Measurements from ENCODE around the gene LMNTD1. TPM values are rescaled to one million over a fixed set of nuclear protein-coding genes. Genes with fewer than 3 reads are reported as not detected.
"Not testable (repeated sequence)": the region's sequence is repeated elsewhere in the genome, so short reads cannot be mapped to it uniquely, and the experiment has no call there.

LMNTD1 gene
- total RNA-seq, 1 donor from 2014 or later, result not detected

DNA sequence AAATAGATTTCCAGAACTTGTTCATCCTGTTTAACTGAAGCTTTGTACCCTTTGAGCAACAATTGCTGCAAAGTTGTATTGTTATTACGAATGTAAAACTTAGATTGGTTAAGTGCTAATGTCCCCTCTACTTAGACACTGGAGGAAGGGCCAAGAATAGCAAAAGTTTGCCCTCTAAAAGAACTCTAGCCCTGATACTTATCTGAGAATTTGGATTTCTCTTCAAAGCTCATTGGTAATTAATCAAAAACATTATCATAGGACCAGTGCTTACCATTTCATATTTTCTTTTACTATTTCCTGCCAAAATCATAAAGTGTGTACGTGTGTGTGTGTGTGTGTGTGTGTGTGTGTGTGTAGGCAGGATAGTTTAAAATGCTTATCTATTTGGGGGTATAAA lies 58.2 kb downstream of the LMNTD1 start:
- no peaks in the 10 kb centered on the region for H3K9me3 Mint-ChIP-seq
- DNase-seq, result no peak
- H3K36me3 Mint-ChIP-seq (ENCODE audit: low read depth), result no peaks in the 10 kb centered on the region
- intact Hi-C loops (cut with micrococcal nuclease), result no loop called here
- H3K4me1 Mint-ChIP-seq, result peaks cover 2% of the 10 kb centered on the region
- H3K27me3 Mint-ChIP-seq, result peaks cover under 1% of the 10 kb centered on the region
- H3K4me3 Mint-ChIP-seq, result no peak overlapping the region
- H3K27ac Mint-ChIP-seq, result no peak overlapping the region

DNA sequence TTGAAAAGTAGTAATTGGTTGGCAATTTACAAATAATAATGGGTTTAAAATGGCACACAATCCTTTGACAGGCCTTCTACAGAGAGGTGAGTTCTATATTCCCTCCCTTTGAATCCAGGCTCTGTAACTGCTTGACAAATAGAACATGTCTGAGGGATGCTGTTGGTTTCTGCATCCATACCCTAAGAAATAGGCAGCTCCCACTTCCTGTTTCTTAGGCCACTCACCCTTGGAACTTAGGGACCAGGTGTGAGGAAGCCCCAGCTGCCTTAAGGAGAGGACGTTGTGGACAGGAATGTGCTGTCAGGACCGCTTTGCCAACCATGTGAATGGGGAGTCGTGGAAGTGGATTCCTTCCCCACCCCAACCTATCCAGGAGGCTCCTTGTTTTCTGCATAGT lies 59.4 kb downstream of the LMNTD1 start:
- H3K27ac Mint-ChIP-seq, result no peak overlapping the region
- H3K4me1 Mint-ChIP-seq, result peaks cover 3% of the 10 kb centered on the region
- intact Hi-C loops (cut with micrococcal nuclease), result no loop called here

DNA sequence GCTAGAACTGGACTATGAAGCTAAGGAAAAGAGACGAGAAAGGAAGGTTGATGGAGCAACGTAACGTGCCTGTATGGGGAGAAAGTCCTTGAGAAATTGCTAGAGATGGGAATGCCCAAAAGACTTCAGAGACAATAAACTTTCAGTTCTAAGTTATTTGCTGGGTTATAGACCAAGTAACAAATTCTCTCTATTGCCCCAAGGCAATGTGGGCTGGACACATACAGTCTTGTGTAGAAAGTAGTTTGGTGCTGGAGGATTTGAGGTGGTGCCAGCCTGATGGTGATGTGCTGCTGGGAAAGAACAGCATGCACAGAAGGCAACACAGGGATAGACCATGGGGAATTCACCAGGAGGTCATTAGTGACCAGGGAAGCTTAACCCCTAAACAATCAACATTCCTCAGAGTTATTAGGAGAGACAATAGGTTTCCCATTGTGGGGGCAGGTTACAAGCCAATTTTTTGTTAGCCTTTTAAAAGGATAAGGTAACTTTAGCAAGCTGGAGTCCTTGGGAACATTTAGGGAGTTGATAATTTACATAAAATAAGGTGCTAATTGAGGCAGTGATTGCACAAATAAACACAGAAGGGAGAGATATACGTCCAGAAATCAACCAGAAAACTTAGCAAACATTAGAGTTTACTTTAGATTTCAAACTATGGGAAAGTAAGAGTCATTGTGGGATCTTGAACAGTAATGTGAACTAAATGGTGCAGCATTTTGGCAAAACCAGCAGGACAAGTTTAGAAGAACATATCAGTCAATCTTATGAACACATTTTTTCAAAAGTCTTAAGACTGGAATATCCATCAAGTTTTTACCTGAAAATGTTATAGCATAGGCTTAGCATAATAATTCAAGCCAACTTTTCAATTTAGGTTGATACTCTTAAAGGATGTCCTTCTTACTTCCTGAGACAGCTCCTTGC lies 61.4 kb downstream of the LMNTD1 start:
- H3K4me1 Mint-ChIP-seq, result peaks cover 3% of the 10 kb centered on the region
- peak; percentile 28 for DNase-seq
- H3K27ac Mint-ChIP-seq, result no peak overlapping the region
- intact Hi-C loops (cut with micrococcal nuclease), result no loop called here
- H3K4me3 Mint-ChIP-seq, result no peak overlapping the region
- H3K27me3 Mint-ChIP-seq, result peaks cover 1% of the 10 kb centered on the region
- no peaks in the 10 kb centered on the region for H3K9me3 Mint-ChIP-seq
- no peaks in the 10 kb centered on the region for H3K36me3 Mint-ChIP-seq (ENCODE audit: low read depth)

More for the DNA sequence above, 59.4 kb downstream of the LMNTD1 start:
- DNase-seq, result peak; percentile 22
- no peaks in the 10 kb centered on the region for H3K9me3 Mint-ChIP-seq
- H3K4me3 Mint-ChIP-seq, result no peak overlapping the region
- H3K36me3 Mint-ChIP-seq (ENCODE audit: low read depth), result no peaks in the 10 kb centered on the region
- H3K27me3 Mint-ChIP-seq, result peaks cover 1% of the 10 kb centered on the region

DNA sequence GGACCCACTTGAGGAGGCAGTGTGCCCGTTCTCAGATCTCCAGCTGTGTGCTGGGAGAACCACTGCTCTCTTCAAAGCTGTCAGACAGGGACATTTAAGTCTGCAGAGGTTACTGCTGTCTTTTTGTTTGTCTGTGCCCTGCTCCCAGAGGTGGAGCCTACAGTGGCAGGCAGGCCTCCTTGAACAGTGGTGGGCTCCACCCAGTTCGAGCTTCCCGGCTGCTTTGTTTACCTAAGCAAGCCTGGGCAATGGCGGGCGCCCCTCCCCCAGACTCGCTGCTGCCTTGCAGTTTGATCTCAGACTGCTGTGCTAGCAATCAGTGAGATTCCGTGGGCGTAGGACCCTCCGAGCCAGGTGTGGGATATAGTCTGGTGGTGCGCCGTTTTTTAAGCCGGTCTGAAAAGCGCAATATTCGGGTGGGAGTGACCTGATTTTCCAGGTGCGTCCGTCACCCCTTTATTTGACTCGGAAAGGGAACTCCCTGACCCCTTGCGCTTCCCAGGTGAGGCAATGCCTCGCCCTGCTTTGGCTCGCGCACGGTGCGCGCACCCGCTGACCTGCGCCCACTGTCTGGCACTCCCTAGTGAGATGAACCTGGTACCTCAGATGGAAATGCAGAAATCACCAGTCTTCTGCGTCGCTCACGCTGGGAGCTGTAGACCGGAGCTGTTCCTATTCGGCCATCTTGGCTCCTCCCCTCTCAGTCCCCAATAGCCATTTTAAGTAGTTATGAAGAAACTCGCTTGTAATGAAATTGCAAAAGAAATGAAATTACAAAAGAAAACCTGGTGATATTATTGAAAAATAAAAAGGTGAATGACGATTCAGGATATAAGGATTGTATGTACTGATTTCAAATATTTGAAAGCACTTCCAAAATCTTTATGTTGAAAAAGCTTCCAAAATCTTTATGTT lies 63.9 kb downstream of the LMNTD1 start:
- intact Hi-C loops (cut with micrococcal nuclease); H3K27ac Mint-ChIP-seq; H3K36me3 Mint-ChIP-seq (ENCODE audit: low read depth); H3K27me3 Mint-ChIP-seq; H3K4me3 Mint-ChIP-seq; H3K9me3 Mint-ChIP-seq; H3K4me1 Mint-ChIP-seq: not testable (repeated sequence)
- peak; percentile 7 for DNase-seq

DNA sequence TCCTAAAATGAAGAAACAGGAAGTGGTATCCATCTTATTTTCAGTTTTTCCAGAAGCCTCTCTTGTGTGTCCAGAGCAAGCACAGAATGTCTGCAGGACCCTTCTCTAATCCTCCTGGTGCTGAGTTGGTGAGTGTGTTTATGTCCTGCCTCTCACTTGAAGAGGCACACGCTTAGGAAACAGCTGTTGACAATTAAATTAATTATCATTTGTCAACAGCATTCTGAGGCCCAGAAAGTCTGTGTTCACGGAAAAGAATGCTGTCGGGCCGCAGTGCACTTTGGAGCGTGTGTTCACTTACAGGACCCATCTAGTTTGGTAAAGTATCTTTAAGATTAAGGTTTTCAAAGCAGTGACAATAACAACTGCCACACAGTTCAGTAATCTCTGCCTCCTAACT lies 70.5 kb downstream of the LMNTD1 start:
- Mint-ChIP-seq H3K36me3 (ENCODE audit: low read depth) (no peaks in the 10 kb centered on the region), H3K9me3 (no peaks in the 10 kb centered on the region), H3K4me3 (no peak overlapping the region), H3K4me1 (no peaks in the 10 kb centered on the region), H3K27me3 (no peaks in the 10 kb centered on the region), H3K27ac (no peak overlapping the region)
- intact Hi-C loops (cut with micrococcal nuclease), result no loop called here
- DNase-seq, result no peak

DNA sequence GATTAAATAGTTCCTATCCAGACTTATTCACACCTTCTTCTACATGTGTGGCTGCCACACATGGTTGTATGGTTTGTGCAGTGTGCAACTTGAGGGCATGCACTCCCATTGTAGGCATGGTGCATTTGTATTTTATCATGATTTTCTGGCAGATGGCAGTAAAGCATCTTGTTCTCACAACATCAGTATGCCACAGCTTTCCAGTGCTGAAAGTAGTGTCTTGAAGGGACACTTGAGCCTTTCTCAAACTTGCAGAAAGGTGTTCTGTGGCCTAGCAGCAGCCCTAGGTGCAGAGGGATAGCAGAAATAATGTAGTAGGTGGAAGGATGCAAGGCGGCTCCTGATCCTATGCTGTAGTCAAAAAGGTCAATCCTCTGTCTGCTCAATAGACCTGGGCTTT lies 72.9 kb downstream of the LMNTD1 start:
- no peak for DNase-seq
- no peak overlapping the region for H3K27ac Mint-ChIP-seq
- H3K4me3 Mint-ChIP-seq, result no peak overlapping the region
- intact Hi-C loops (cut with micrococcal nuclease), result no loop called here
- H3K4me1 Mint-ChIP-seq, result no peaks in the 10 kb centered on the region
- no peaks in the 10 kb centered on the region for H3K9me3 Mint-ChIP-seq
- no peaks in the 10 kb centered on the region for H3K36me3 Mint-ChIP-seq (ENCODE audit: low read depth)
- no peaks in the 10 kb centered on the region for H3K27me3 Mint-ChIP-seq

DNA sequence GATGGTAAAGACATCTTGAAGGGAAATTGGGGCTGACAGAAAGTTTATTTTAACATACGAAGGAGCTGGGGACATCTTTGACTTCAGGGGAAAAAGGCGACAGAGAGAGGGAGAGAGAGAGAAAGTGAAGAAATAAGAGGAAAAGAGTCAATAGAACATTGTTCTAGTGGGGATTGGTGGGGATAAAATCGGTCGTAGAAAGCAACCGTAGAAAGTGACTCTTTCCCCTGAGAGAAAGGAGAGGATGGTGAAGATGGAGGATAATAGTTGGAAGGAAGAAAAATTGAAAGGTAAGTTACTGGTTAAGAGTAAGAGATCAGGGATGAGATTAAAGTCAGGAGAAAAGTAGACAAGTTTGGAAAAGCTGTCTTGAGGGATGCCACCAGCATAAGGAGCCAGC lies 75.9 kb downstream of the LMNTD1 start:
- Mint-ChIP-seq H3K4me3 (no peak overlapping the region), H3K27me3 (no peaks in the 10 kb centered on the region), H3K9me3 (no peaks in the 10 kb centered on the region), H3K27ac (no peak overlapping the region), H3K36me3 (ENCODE audit: low read depth) (no peaks in the 10 kb centered on the region), H3K4me1 (no peaks in the 10 kb centered on the region)
- intact Hi-C loops (cut with micrococcal nuclease), result no loop called here
- no peak for DNase-seq

DNA sequence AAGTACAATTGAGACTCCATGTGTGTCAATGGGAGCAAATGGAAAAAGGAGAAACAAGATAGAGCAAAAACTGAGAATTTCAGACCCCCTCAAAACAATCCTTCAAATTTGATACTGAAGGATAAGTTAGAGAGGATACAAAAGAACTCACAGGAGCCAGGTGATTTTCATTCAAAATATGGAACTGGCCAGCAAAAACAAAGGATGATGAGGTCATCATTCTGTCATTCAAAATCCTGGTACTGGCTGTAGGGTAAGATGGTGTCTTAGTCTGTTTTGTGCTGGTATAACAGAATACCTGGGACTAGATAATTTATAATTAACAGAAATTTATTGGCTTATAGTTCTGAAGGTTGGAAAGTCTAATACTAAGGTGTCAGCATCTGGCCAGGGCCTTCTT lies 80.6 kb downstream of the LMNTD1 start:
- Mint-ChIP-seq H3K27ac (no peak overlapping the region), H3K9me3 (no peaks in the 10 kb centered on the region), H3K27me3 (no peaks in the 10 kb centered on the region), H3K4me3 (no peak overlapping the region), H3K4me1 (no peaks in the 10 kb centered on the region), H3K36me3 (ENCODE audit: low read depth) (no peaks in the 10 kb centered on the region)
- no peak for DNase-seq
- intact Hi-C loops (cut with micrococcal nuclease), result no loop called here

DNA sequence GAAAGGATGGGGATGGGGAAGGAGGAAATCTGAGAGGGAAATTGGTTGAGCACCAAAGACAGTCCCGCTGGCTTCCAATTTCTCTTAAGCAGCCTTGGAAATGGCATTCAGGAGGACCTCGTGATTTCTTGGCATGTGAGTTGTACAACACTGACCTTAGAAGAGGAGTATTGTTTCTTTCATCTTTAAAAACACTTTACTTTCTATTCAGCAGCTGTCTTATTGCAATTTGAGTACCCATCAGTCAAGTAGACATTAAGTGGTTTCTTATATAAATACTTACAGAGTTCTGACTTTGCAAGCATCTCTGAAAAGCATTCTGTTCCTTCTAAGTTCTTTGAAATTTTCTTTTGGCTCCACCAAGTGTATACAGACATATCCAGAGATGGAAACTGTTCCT lies 83.2 kb downstream of the LMNTD1 start:
- H3K27ac Mint-ChIP-seq, result no peak overlapping the region

DNA sequence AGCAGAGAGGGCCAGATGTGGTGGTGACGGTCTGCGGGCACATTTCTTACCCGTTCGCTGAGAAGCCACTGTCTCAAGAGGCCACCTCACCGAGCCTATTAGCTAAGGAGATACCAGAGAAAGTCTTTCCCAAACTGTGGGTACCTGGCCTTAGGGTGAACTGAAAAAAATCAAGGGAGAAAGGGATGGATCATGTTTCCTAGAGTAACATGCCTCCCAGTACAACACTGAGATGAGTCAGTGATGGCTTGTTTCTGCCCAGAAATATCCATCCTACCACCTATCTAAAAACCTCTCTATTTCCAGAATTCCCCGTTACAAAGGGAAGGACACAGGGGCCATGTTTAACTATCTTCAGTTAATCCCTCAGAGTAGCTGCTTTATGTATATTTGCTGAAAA lies 83.7 kb downstream of the LMNTD1 start:
- no peaks in the 10 kb centered on the region for H3K36me3 Mint-ChIP-seq (ENCODE audit: low read depth)
- intact Hi-C loops (cut with micrococcal nuclease), result no loop called here

More for the DNA sequence above, 83.2 kb downstream of the LMNTD1 start:
- no peak for DNase-seq
- Mint-ChIP-seq H3K36me3 (ENCODE audit: low read depth) (no peaks in the 10 kb centered on the region), H3K9me3 (no peaks in the 10 kb centered on the region), H3K4me1 (no peaks in the 10 kb centered on the region), H3K4me3 (no peak overlapping the region), H3K27me3 (no peaks in the 10 kb centered on the region)
- intact Hi-C loops (cut with micrococcal nuclease), result no loop called here

DNA sequence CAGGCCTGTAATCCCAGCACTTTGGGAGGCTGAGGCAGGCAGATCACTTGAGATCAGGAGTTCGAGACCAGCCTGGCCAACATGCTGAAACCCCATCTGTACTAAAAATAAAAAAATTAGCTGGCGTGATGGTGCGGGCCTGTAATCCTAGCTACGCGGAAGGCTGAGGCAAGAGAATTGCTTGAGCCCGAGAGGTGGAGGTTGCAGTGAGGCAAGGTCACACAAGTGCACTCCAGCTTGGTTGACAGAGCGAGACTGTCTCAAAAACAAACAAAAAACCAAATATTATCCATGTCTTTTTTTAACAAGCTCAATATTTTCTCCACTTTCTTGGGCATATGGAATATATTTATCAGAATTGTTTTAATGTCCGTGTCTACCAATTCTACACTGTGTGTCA lies 89.6 kb downstream of the LMNTD1 start:
- Mint-ChIP-seq H3K27me3 (peaks cover 2% of the 10 kb centered on the region), H3K27ac (no peak overlapping the region), H3K4me3 (no peak overlapping the region), H3K9me3 (no peaks in the 10 kb centered on the region), H3K4me1 (no peaks in the 10 kb centered on the region), H3K36me3 (ENCODE audit: low read depth) (no peaks in the 10 kb centered on the region)
- intact Hi-C loops (cut with micrococcal nuclease), result no loop called here
- DNase-seq, result no peak

More for the DNA sequence above, 83.7 kb downstream of the LMNTD1 start:
- Mint-ChIP-seq H3K27ac (no peak overlapping the region), H3K4me1 (no peaks in the 10 kb centered on the region), H3K27me3 (no peaks in the 10 kb centered on the region), H3K4me3 (no peak overlapping the region), H3K9me3 (no peaks in the 10 kb centered on the region)
- no peak for DNase-seq

DNA sequence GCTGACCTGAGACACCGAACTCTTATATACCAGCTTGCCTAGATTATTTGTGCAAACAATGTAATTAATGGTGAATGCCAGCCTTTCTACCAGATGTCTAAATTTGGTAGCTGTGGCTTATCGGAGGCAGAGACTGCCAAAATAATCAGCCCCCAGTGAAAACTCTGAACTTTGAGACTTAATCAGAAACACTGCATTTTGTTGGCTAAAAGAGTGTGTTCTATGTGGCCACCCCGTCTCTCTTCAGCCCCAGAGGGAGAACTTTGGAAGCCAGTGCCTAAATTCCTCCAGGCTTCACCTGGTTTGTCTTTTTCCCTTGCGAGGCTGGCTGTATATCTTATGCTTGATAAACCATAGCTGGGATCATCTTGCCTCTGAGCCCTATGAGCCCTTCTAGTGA lies 90.1 kb downstream of the LMNTD1 start:
- Mint-ChIP-seq H3K27ac (no peak overlapping the region), H3K4me1 (no peaks in the 10 kb centered on the region), H3K9me3 (no peaks in the 10 kb centered on the region), H3K27me3 (peaks cover 2% of the 10 kb centered on the region), H3K4me3 (no peak overlapping the region), H3K36me3 (ENCODE audit: low read depth) (no peaks in the 10 kb centered on the region)
- no peak for DNase-seq
- intact Hi-C loops (cut with micrococcal nuclease), result no loop called here

DNA sequence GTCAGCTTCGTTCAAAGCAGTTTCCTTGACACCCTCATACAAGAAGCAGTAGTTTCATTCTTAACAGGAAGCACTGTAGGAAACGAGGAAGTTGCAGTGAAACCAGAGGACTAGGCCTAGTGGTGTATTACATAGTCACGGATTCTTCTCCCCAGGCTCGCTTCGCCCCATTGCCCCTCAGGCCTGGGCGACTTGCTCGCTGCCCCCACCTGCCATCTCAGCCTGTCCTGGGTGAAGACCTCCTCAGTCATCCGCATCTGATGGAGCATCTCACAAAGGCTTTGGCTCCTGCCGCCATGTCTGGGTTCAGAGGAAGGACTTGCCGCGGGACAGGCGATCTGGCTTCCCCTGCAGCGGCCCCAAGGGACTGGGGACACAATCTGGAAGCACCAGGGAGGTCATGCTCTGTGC lies 93.5 kb downstream of the LMNTD1 start:
- peaks cover 4% of the 10 kb centered on the region for H3K9me3 Mint-ChIP-seq
- no peak overlapping the region for H3K4me3 Mint-ChIP-seq
- H3K27ac Mint-ChIP-seq, result no peak overlapping the region
- intact Hi-C loops (cut with micrococcal nuclease), result no loop called here
- no peaks in the 10 kb centered on the region for H3K36me3 Mint-ChIP-seq (ENCODE audit: low read depth)
- DNase-seq, result no peak
- no peaks in the 10 kb centered on the region for H3K4me1 Mint-ChIP-seq
- peaks cover 3% of the 10 kb centered on the region for H3K27me3 Mint-ChIP-seq

DNA sequence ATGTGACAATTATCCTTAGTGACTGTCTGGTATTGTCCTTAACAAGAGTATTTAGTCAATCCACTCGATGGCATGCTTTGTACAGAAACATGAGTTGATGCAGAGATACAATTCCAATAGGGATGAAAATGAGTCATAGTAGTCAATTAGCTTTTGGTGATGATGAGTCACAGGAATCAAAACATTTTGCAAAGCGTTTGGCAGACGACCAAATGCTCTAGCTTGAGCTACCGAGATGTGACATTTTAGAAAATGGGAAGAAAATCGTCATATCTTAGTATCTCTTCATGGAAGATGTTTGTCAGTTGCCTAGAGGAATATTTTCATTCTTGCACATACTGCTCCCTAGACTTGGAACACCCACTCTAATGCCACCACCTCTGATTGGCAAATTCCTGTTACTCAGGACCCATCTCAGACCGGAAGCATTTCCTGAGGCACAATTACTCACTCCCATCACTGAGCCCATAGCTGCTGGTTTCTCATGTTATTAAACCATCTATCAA lies 95.0 kb downstream of the LMNTD1 start:
- Mint-ChIP-seq H3K36me3 (ENCODE audit: low read depth) (no peaks in the 10 kb centered on the region), H3K4me1 (no peaks in the 10 kb centered on the region), H3K9me3 (peaks cover 4% of the 10 kb centered on the region), H3K27me3 (peaks cover 3% of the 10 kb centered on the region), H3K4me3 (no peak overlapping the region), H3K27ac (no peak overlapping the region)
- DNase-seq, result no peak
- intact Hi-C loops (cut with micrococcal nuclease), result no loop called here

Measured in activated CD4-positive, alpha-beta T cell treated with anti-CD3 and anti-CD28 coated beads, Interleukin-2, amount 10 ng/mL, durations not matched to agents 24 days and 14 days (primary cell).